Parathyroid adenoma (tissue), 2 donors: Measurements from ENCODE around the gene ABHD12.

Experiments
- H2AFZ ChIP-seq: fragments of 300-600 bp; sonication (generic); one replicate; pipeline ENCODE4 v1.7.0; 2017; ENCODE audit warnings: antibody characterized with exemption, mild to moderate bottlenecking
- H3K27ac ChIP-seq: fragments of 300-600 bp; sonication (generic); one replicate; pipeline ENCODE4 v1.7.0; 2017
- H3K27me3 ChIP-seq: fragments of 300-600 bp; sonication (generic); one replicate; pipeline ENCODE4 v1.7.0; 2017; ENCODE audit warnings: low read length; ENCODE audit not compliant: control insufficient read depth, insufficient read depth
- H3K36me3 ChIP-seq: fragments of 300-600 bp; sonication (generic); one replicate; pipeline ENCODE4 v1.7.0; 2017; ENCODE audit warnings: low read length; ENCODE audit not compliant: control insufficient read depth, insufficient read depth
- H3K4me1 ChIP-seq: fragments of 300-600 bp; sonication (generic); one replicate; pipeline ENCODE4 v1.7.0; 2017; ENCODE audit warnings: control low read depth
- H3K4me2 ChIP-seq: fragments of 300-600 bp; sonication (generic); one replicate; pipeline ENCODE4 v1.7.0; 2017; ENCODE audit warnings: low read length
- H3K4me3 ChIP-seq: fragments of 300-600 bp; sonication (generic); one replicate; pipeline ENCODE4 v1.7.0; 2017; ENCODE audit warnings: low read depth, low read length
- H3K79me2 ChIP-seq: fragments of 300-600 bp; sonication (generic); one replicate; pipeline ENCODE4 v1.7.0; 2017; ENCODE audit warnings: control low read depth
- H3K9ac ChIP-seq: fragments of 300-600 bp; sonication (generic); one replicate; pipeline ENCODE4 v1.7.0; 2017; ENCODE audit warnings: mild to moderate bottlenecking
- H3K9me3 ChIP-seq: fragments of 300-600 bp; sonication (generic); one replicate; pipeline ENCODE4 v1.7.0; 2017; ENCODE audit warnings: low read length; ENCODE audit not compliant: control insufficient read depth
- TF ChIP-seq, protein P1 (sequence below): fragments of 300-600 bp; sonication (generic); IDR thresholded peaks from one replicate; pipeline ENCODE4 v1.7.0; 2017; ENCODE audit warnings: antibody characterized with exemption, mild to moderate bottlenecking
- donor health status: primary hyperparathyroidism.

The ABHD12 gene

GRCh38 chr20:25252230-25252651, 138.4 kb downstream of the ABHD12 start:
- Histone ChIP-seq H3K4me3 (no peak overlapping the region), H3K79me2 (peaks cover 35% of the 10 kb centered on the region), H3K27ac (no peak overlapping the region), H3K4me2 (no peak overlapping the region), H3K9ac (no peak overlapping the region), H3K9me3 (no peaks in the 10 kb centered on the region), H3K4me1 (peaks cover 7% of the 10 kb centered on the region), H3K27me3 (no peaks in the 10 kb centered on the region), H3K36me3 (no peaks in the 10 kb centered on the region), H2AFZ (no peak overlapping the region)
- TF ChIP-seq, protein P1, sequence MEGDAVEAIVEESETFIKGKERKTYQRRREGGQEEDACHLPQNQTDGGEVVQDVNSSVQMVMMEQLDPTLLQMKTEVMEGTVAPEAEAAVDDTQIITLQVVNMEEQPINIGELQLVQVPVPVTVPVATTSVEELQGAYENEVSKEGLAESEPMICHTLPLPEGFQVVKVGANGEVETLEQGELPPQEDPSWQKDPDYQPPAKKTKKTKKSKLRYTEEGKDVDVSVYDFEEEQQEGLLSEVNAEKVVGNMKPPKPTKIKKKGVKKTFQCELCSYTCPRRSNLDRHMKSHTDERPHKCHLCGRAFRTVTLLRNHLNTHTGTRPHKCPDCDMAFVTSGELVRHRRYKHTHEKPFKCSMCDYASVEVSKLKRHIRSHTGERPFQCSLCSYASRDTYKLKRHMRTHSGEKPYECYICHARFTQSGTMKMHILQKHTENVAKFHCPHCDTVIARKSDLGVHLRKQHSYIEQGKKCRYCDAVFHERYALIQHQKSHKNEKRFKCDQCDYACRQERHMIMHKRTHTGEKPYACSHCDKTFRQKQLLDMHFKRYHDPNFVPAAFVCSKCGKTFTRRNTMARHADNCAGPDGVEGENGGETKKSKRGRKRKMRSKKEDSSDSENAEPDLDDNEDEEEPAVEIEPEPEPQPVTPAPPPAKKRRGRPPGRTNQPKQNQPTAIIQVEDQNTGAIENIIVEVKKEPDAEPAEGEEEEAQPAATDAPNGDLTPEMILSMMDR = no peak

DNA sequence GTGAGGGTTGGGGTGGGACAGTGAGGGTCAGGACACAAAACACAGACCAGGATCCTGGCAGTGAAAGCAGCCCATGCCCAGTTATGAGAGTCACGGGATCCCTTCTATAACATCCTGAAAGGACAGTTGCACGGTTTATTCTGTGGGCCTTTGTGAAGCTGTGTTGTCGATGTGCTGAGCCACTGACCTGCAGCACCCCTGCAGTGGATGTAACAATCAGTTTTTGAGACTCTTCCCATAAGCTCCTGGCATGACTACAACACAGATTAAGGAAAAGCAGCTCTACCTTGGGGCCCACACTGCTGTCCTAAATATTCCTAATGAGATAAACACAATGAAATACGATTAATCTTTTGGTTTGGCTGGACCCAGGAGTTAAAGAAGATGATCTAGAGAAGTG, 139.1 kb downstream of the ABHD12 start:
- no peak overlapping the region for H3K9ac ChIP-seq
- H2AFZ ChIP-seq = no peak overlapping the region
- no peaks in the 10 kb centered on the region for H3K36me3 ChIP-seq
- H3K9me3 ChIP-seq = no peaks in the 10 kb centered on the region
- peaks cover 7% of the 10 kb centered on the region for H3K4me1 ChIP-seq
- H3K4me3 ChIP-seq = no peak overlapping the region
- TF ChIP-seq, protein P1 = no peak
- no peaks in the 10 kb centered on the region for H3K27me3 ChIP-seq
- H3K27ac ChIP-seq = no peak overlapping the region
- H3K4me2 ChIP-seq = no peak overlapping the region
- H3K79me2 ChIP-seq = peaks cover 33% of the 10 kb centered on the region

GRCh38 chr20:25251019-25251418, 139.6 kb downstream of the ABHD12 start:
- TF ChIP-seq, protein P1 = no peak
- Histone ChIP-seq H3K9ac (no peak overlapping the region), H2AFZ (no peak overlapping the region), H3K27me3 (no peaks in the 10 kb centered on the region), H3K27ac (no peak overlapping the region), H3K9me3 (no peaks in the 10 kb centered on the region), H3K4me3 (no peak overlapping the region), H3K4me1 (peaks cover 6% of the 10 kb centered on the region), H3K36me3 (no peaks in the 10 kb centered on the region), H3K79me2 (peaks cover 33% of the 10 kb centered on the region), H3K4me2 (no peak overlapping the region)

GRCh38 chr20:25250508-25250907, 140.1 kb downstream of the ABHD12 start:
- Histone ChIP-seq H2AFZ (no peak overlapping the region), H3K4me1 (peaks cover 4% of the 10 kb centered on the region), H3K79me2 (peaks cover 33% of the 10 kb centered on the region), H3K4me3 (no peak overlapping the region), H3K4me2 (no peak overlapping the region), H3K9ac (no peak overlapping the region), H3K27ac (no peak overlapping the region), H3K9me3 (no peaks in the 10 kb centered on the region), H3K36me3 (no peaks in the 10 kb centered on the region), H3K27me3 (no peaks in the 10 kb centered on the region)
- TF ChIP-seq, protein P1 = no peak
